GM18502 (cell line): ENCODE data around the gene RBMXL3.

Source experiments
- ATAC-seq: cut with Tn5 transposase; IDR thresholded peaks from one replicate; pipeline ENCODE4 v1.9.1; 2021; ENCODE audit warnings: mild to moderate bottlenecking; ENCODE audit not compliant: unreplicated experiment, poor library complexity

Gene RBMXL3

GRCh38 chrX:115233497-115234455 is 44.6 kb downstream of the RBMXL3 start, which contains the start of gene LRCH2:
Gene LRCH2 (minus strand): TSS chrX:115234096. CDS start chrX:115234041, 55 bp downstream.
- ATAC-seq: no peak

GRCh38 chrX:115234461-115234860 is 45.3 kb downstream of the RBMXL3 start:
- ATAC-seq: no peak

- no peak for ATAC-seq
Observed at GRCh38 chrX:115236560-115236959, 47.4 kb downstream of the RBMXL3 start.

- ATAC-seq: no peak
Observed at GRCh38 chrX:115237056-115237455, 47.8 kb downstream of the RBMXL3 start.
